ENCODE measurements around the gene NXN. TPM values are rescaled to one million over a fixed set of nuclear protein-coding genes. Genes with fewer than 3 reads are reported as not detected.

Gene NXN
- total RNA-seq, 1 donor = 124 TPM

- no peak for DNase-seq (ENCODE audit: low read depth)
- H3K4me3 ChIP-seq (ENCODE audit: low read depth, low read length) = no peak overlapping the region
- TF ChIP-seq, protein P1, sequence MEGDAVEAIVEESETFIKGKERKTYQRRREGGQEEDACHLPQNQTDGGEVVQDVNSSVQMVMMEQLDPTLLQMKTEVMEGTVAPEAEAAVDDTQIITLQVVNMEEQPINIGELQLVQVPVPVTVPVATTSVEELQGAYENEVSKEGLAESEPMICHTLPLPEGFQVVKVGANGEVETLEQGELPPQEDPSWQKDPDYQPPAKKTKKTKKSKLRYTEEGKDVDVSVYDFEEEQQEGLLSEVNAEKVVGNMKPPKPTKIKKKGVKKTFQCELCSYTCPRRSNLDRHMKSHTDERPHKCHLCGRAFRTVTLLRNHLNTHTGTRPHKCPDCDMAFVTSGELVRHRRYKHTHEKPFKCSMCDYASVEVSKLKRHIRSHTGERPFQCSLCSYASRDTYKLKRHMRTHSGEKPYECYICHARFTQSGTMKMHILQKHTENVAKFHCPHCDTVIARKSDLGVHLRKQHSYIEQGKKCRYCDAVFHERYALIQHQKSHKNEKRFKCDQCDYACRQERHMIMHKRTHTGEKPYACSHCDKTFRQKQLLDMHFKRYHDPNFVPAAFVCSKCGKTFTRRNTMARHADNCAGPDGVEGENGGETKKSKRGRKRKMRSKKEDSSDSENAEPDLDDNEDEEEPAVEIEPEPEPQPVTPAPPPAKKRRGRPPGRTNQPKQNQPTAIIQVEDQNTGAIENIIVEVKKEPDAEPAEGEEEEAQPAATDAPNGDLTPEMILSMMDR (IDR thresholded peaks at IDR 0.05; ENCODE audit: insufficient read depth, low read depth, low read length) = no peak
These were observed 31.6 kb upstream of the NXN start for GRCh38 chr17:1011138-1011537.

DNA sequence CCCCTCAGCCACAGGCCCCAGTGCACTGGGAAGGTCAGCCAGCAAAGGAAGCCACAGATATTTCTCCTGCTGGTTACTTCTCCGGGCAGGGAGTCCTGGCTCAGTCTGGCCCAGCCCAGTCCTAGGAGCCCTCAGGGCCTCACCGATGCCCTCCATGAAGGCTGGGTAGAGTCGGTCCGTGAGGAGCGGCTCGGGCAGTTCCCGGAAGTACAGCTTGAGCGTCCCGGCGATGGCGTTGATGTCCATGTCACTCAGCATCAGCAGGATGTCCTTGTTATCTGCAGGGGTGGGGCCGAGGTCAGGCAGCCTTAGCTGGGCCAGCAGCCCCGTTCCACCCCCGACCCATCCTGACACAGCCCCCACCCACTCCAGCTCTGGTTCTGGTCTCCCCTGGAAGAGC, 31.0 kb upstream of the NXN start:
- DNase-seq (ENCODE audit: low read depth) = no peak
- no peak overlapping the region for H3K4me3 ChIP-seq (ENCODE audit: low read depth, low read length)
- TF ChIP-seq, protein P1 (IDR thresholded peaks at IDR 0.05; ENCODE audit: insufficient read depth, low read depth, low read length) = no peak

GRCh38 chr17:1010086-1010450, 30.5 kb upstream of the NXN start:
- H3K4me3 ChIP-seq (ENCODE audit: low read depth, low read length) = no peak overlapping the region
- no peak for DNase-seq (ENCODE audit: low read depth)
- TF ChIP-seq, protein P1 (IDR thresholded peaks at IDR 0.05; ENCODE audit: insufficient read depth, low read depth, low read length) = no peak

GRCh38 chr17:1009229-1010085, 29.9 kb upstream of the NXN start:
- no peak overlapping the region for H3K4me3 ChIP-seq (ENCODE audit: low read depth, low read length)
- TF ChIP-seq, protein P1 (IDR thresholded peaks at IDR 0.05; ENCODE audit: insufficient read depth, low read depth, low read length) = no peak
- no peak for DNase-seq (ENCODE audit: low read depth)

- TF ChIP-seq, protein P1 (IDR thresholded peaks at IDR 0.05; ENCODE audit: insufficient read depth, low read depth, low read length) = no peak
- H3K4me3 ChIP-seq (ENCODE audit: low read depth, low read length) = no peak overlapping the region
- DNase-seq (ENCODE audit: low read depth) = no peak
These were observed 28.6 kb upstream of the NXN start for GRCh38 chr17:1008008-1008761.

GRCh38 chr17:1007310-1008007, 27.9 kb upstream of the NXN start:
- TF ChIP-seq, protein P1 (IDR thresholded peaks at IDR 0.05; ENCODE audit: insufficient read depth, low read depth, low read length) = no peak
- DNase-seq (ENCODE audit: low read depth) = no peak
- H3K4me3 ChIP-seq (ENCODE audit: low read depth, low read length) = no peak overlapping the region

Data from fibroblast of villous mesenchyme (primary cell).